ENCODE results near the gene APOBEC3H. TPM values are rescaled to one million over a fixed set of nuclear protein-coding genes. Genes with fewer than 3 reads are reported as not detected.

APOBEC3H gene
- polyA plus RNA-seq, 1 donor = 0.42 TPM

GRCh38 chr22:39081598-39081997, 15.4 kb upstream of the APOBEC3H start:
- peaks cover 6% of the 10 kb centered on the region for H3K4me1 ChIP-seq (ENCODE audit: control insufficient read depth, insufficient read depth, low read length)
- DNase-seq = no peak
- H3K9me3 ChIP-seq (ENCODE audit: control insufficient read depth, low read depth, low read length) = no peaks in the 10 kb centered on the region
- no peak overlapping the region for H3K4me3 ChIP-seq (ENCODE audit: low read length)
- no CpG with 5 or more reads among the region's 8 CpGs for WGBS (ENCODE audit: insufficient coverage, low lambda C conversion rate)
- no peaks in the 10 kb centered on the region for H3K27me3 ChIP-seq (ENCODE audit: control insufficient read depth, insufficient read depth, low read length)
- no peaks in the 10 kb centered on the region for H3K36me3 ChIP-seq (ENCODE audit: control insufficient read depth, insufficient read depth, low read length)
- no peak overlapping the region for H3K27ac ChIP-seq (ENCODE audit: low read length)

GRCh38 chr22:39083212-39084165, 13.6 kb upstream of the APOBEC3H start:
- Histone ChIP-seq H3K9me3 (ENCODE audit: control insufficient read depth, low read depth, low read length) (no peaks in the 10 kb centered on the region), H3K4me1 (ENCODE audit: control insufficient read depth, insufficient read depth, low read length) (no peaks in the 10 kb centered on the region), H3K4me3 (ENCODE audit: low read length) (no peak overlapping the region), H3K27me3 (ENCODE audit: control insufficient read depth, insufficient read depth, low read length) (no peaks in the 10 kb centered on the region), H3K36me3 (ENCODE audit: control insufficient read depth, insufficient read depth, low read length) (no peaks in the 10 kb centered on the region), H3K27ac (ENCODE audit: low read length) (no peak overlapping the region)
- WGBS (ENCODE audit: insufficient coverage, low lambda C conversion rate) = no CpG with 5 or more reads among the region's 14 CpGs
- no peak for DNase-seq

GRCh38 chr22:39084666-39085065, 12.4 kb upstream of the APOBEC3H start:
- Histone ChIP-seq H3K27me3 (ENCODE audit: control insufficient read depth, insufficient read depth, low read length) (no peaks in the 10 kb centered on the region), H3K36me3 (ENCODE audit: control insufficient read depth, insufficient read depth, low read length) (no peaks in the 10 kb centered on the region), H3K4me3 (ENCODE audit: low read length) (no peak overlapping the region), H3K9me3 (ENCODE audit: control insufficient read depth, low read depth, low read length) (no peaks in the 10 kb centered on the region), H3K4me1 (ENCODE audit: control insufficient read depth, insufficient read depth, low read length) (no peaks in the 10 kb centered on the region), H3K27ac (ENCODE audit: low read length) (no peak overlapping the region)
- DNase-seq = no peak
- no CpG with 5 or more reads among the region's 8 CpGs for WGBS (ENCODE audit: insufficient coverage, low lambda C conversion rate)

- no peak overlapping the region for H3K4me3 ChIP-seq (ENCODE audit: low read length)
- no peaks in the 10 kb centered on the region for H3K27me3 ChIP-seq (ENCODE audit: control insufficient read depth, insufficient read depth, low read length)
- H3K9me3 ChIP-seq (ENCODE audit: control insufficient read depth, low read depth, low read length) = no peaks in the 10 kb centered on the region
- DNase-seq = no peak
- no peak overlapping the region for H3K27ac ChIP-seq (ENCODE audit: low read length)
- no CpG with 5 or more reads among the region's 6 CpGs for WGBS (ENCODE audit: insufficient coverage, low lambda C conversion rate)
- H3K36me3 ChIP-seq (ENCODE audit: control insufficient read depth, insufficient read depth, low read length) = no peaks in the 10 kb centered on the region
- H3K4me1 ChIP-seq (ENCODE audit: control insufficient read depth, insufficient read depth, low read length) = no peaks in the 10 kb centered on the region
These were observed 9.9 kb upstream of the APOBEC3H start for GRCh38 chr22:39087098-39087497.

- no peak for DNase-seq
- Histone ChIP-seq H3K36me3 (ENCODE audit: control insufficient read depth, insufficient read depth, low read length) (no peaks in the 10 kb centered on the region), H3K4me1 (ENCODE audit: control insufficient read depth, insufficient read depth, low read length) (no peaks in the 10 kb centered on the region), H3K27me3 (ENCODE audit: control insufficient read depth, insufficient read depth, low read length) (no peaks in the 10 kb centered on the region), H3K27ac (ENCODE audit: low read length) (no peak overlapping the region), H3K9me3 (ENCODE audit: control insufficient read depth, low read depth, low read length) (no peaks in the 10 kb centered on the region), H3K4me3 (ENCODE audit: low read length) (no peak overlapping the region)
- no CpG with 5 or more reads among the region's 18 CpGs for WGBS (ENCODE audit: insufficient coverage, low lambda C conversion rate)
These were observed 9.0 kb upstream of the APOBEC3H start for GRCh38 chr22:39087881-39088684.

- H3K36me3 ChIP-seq (ENCODE audit: control insufficient read depth, insufficient read depth, low read length) = no peaks in the 10 kb centered on the region
- no CpG with 5 or more reads among the region's 5 CpGs for WGBS (ENCODE audit: insufficient coverage, low lambda C conversion rate)
- DNase-seq = no peak
These were observed 8.4 kb upstream of the APOBEC3H start for GRCh38 chr22:39088685-39089032.

GRCh38 chr22:39089928-39090327, 7.1 kb upstream of the APOBEC3H start:
- Histone ChIP-seq H3K4me3 (ENCODE audit: low read length) (no peak overlapping the region), H3K27ac (ENCODE audit: low read length) (no peak overlapping the region), H3K36me3 (ENCODE audit: control insufficient read depth, insufficient read depth, low read length) (no peaks in the 10 kb centered on the region), H3K27me3 (ENCODE audit: control insufficient read depth, insufficient read depth, low read length) (no peaks in the 10 kb centered on the region), H3K4me1 (ENCODE audit: control insufficient read depth, insufficient read depth, low read length) (no peaks in the 10 kb centered on the region), H3K9me3 (ENCODE audit: control insufficient read depth, low read depth, low read length) (no peaks in the 10 kb centered on the region)
- WGBS (ENCODE audit: insufficient coverage, low lambda C conversion rate) = no CpG with 5 or more reads among the region's 6 CpGs
- no peak for DNase-seq

More at GRCh38 chr22:39088685-39089032, 8.4 kb upstream of the APOBEC3H start:
- no peaks in the 10 kb centered on the region for H3K27me3 ChIP-seq (ENCODE audit: control insufficient read depth, insufficient read depth, low read length)
- no peak overlapping the region for H3K4me3 ChIP-seq (ENCODE audit: low read length)
- no peaks in the 10 kb centered on the region for H3K9me3 ChIP-seq (ENCODE audit: control insufficient read depth, low read depth, low read length)
- no peak overlapping the region for H3K27ac ChIP-seq (ENCODE audit: low read length)
- no peaks in the 10 kb centered on the region for H3K4me1 ChIP-seq (ENCODE audit: control insufficient read depth, insufficient read depth, low read length)

GRCh38 chr22:39090426-39091064, 6.5 kb upstream of the APOBEC3H start:
- DNase-seq = no peak
- no peaks in the 10 kb centered on the region for H3K27me3 ChIP-seq (ENCODE audit: control insufficient read depth, insufficient read depth, low read length)
- H3K36me3 ChIP-seq (ENCODE audit: control insufficient read depth, insufficient read depth, low read length) = no peaks in the 10 kb centered on the region
- H3K9me3 ChIP-seq (ENCODE audit: control insufficient read depth, low read depth, low read length) = no peaks in the 10 kb centered on the region
- no peak overlapping the region for H3K27ac ChIP-seq (ENCODE audit: low read length)
- no peak overlapping the region for H3K4me3 ChIP-seq (ENCODE audit: low read length)
- no CpG with 5 or more reads among the region's 15 CpGs for WGBS (ENCODE audit: insufficient coverage, low lambda C conversion rate)
- no peaks in the 10 kb centered on the region for H3K4me1 ChIP-seq (ENCODE audit: control insufficient read depth, insufficient read depth, low read length)

GRCh38 chr22:39091126-39092081, 5.6 kb upstream of the APOBEC3H start:
- H3K36me3 ChIP-seq (ENCODE audit: control insufficient read depth, insufficient read depth, low read length) = no peaks in the 10 kb centered on the region
- DNase-seq = no peak
- H3K4me1 ChIP-seq (ENCODE audit: control insufficient read depth, insufficient read depth, low read length) = no peaks in the 10 kb centered on the region
- H3K27ac ChIP-seq (ENCODE audit: low read length) = no peak overlapping the region
- H3K27me3 ChIP-seq (ENCODE audit: control insufficient read depth, insufficient read depth, low read length) = no peaks in the 10 kb centered on the region
- WGBS (ENCODE audit: insufficient coverage, low lambda C conversion rate) = no CpG with 5 or more reads among the region's 23 CpGs
- no peak overlapping the region for H3K4me3 ChIP-seq (ENCODE audit: low read length)
- no peaks in the 10 kb centered on the region for H3K9me3 ChIP-seq (ENCODE audit: control insufficient read depth, low read depth, low read length)

All from large intestine (tissue), 3 donors.